ENCODE measurements around the gene PCSK2.
"Not testable (repeated sequence)": the region's sequence is repeated elsewhere in the genome, so short reads cannot be mapped to it uniquely, and the experiment has no call there.

Gene PCSK2, protein sequence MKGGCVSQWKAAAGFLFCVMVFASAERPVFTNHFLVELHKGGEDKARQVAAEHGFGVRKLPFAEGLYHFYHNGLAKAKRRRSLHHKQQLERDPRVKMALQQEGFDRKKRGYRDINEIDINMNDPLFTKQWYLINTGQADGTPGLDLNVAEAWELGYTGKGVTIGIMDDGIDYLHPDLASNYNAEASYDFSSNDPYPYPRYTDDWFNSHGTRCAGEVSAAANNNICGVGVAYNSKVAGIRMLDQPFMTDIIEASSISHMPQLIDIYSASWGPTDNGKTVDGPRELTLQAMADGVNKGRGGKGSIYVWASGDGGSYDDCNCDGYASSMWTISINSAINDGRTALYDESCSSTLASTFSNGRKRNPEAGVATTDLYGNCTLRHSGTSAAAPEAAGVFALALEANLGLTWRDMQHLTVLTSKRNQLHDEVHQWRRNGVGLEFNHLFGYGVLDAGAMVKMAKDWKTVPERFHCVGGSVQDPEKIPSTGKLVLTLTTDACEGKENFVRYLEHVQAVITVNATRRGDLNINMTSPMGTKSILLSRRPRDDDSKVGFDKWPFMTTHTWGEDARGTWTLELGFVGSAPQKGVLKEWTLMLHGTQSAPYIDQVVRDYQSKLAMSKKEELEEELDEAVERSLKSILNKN

DNA sequence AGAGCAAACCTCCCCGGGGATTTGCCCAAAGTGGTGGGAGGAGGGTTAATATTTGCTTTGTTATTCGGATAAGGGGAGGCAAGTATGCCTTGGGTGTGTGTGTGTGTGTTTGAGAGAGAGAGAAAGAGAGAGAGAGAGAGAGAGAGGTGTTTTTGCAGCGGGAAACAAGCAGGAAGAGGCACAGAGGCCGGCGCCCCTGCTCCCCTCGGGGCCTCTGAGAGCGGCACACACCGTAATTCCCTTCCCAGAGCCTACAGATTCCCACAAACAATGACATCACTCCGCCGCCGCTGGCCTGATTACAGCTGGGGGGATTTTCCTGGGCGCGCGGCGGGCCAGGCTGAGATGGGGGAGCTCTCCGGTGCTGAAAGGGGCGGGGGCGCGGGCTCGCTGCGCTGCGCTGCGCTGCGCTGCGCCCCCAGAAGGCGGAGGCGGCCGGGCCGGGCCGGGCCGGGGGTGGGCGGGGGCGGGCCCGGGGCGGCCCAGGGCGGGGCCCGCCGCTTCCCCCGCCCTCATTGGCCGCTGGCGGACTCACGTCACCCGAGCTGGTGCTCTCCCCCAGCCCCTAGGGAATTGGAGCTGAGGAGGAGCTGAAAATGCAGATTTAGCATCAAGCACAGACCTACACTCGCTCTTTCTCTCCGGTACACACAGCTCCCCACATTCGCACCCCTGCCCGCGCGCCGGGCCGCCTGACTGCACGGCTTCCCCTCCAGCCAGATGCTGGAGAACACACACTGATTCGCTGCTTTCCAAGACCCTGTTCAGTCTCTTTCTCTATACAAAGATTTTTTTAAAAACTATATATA lies at the start of gene PCSK2:
PCSK2 (plus strand) TSS at position 631 of the 809 bp plus-strand sequence. CDS start 266 bp downstream, outside the sequence.
- no peak within 1 kb of the TSS for H3K27ac ChIP-seq
- no peak for DNase-seq (ENCODE audit: low read depth, low spot score)

DNA sequence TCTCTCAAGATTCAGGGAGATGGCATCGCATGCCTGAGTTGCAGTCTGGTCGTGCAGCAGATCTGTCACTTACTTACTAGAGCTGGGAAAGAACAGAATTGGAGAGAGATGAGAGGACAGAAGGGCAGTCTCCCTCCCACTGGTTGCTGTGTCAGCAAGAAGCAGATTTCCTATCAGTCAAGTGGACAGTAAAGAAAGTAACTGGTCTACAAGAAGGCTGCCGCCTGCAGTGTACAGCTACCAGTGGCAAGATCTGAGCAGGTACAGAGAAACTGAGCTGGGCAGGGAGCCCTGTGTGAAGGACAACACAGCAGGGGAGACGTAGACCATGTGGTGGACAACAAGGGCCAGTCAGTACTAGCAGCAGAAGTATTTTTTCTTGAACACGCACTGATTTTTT lies 49.5 kb upstream of the PCSK2 start:
- H3K27ac ChIP-seq: no peak overlapping the region
- no peak for DNase-seq (ENCODE audit: low read depth, low spot score)

DNA sequence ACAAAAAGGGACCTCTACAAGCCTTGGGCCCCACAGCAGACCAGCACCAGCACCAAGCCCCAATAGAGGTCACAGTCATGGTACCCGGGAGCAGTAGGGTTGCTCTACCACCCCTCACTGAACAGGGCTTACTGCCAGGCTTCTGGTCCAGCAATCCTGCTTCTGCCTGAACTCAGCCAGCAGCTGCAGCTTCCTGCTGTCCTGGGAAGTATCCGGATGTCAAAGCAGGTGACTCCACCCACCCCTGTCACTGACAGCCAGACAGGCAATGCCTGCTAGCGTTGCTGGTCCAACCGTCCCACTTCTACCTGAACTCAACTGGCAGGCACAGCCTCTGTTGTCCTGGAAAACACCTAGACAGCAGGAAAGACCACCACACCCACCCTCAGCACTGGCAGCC lies 47.0 kb upstream of the PCSK2 start:
- DNase-seq (ENCODE audit: low read depth, low spot score): no peak
- H3K27ac ChIP-seq: no peak overlapping the region

GRCh38 chr20:17189976-17190695 lies 36.7 kb upstream of the PCSK2 start:
- H3K27ac ChIP-seq: no peak overlapping the region
- DNase-seq (ENCODE audit: low read depth, low spot score): no peak

DNA sequence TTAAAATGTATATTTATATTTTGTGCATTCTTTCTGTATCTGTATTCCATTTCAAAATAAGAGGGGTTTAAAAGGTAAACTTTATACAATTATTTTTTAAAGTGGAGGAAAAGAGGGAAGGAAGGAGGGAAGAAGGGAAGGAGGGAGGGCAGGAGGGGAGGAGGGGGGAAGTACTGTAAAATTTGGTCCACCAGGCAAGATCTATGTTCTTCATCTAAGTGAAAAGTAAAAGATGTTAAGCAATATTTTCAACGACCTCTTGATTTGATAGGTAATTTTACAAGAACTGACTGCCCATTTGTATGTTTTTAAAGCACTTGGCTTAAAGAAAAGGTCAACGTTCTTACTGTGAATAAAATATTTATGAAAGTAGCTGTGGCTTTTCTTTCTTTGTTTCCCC lies 29.8 kb upstream of the PCSK2 start:
- no peak for DNase-seq (ENCODE audit: low read depth, low spot score)
- no peak overlapping the region for H3K27ac ChIP-seq

GRCh38 chr20:17202030-17202429 lies 24.8 kb upstream of the PCSK2 start:
- no peak for DNase-seq (ENCODE audit: low read depth, low spot score)
- no peak overlapping the region for H3K27ac ChIP-seq

DNA sequence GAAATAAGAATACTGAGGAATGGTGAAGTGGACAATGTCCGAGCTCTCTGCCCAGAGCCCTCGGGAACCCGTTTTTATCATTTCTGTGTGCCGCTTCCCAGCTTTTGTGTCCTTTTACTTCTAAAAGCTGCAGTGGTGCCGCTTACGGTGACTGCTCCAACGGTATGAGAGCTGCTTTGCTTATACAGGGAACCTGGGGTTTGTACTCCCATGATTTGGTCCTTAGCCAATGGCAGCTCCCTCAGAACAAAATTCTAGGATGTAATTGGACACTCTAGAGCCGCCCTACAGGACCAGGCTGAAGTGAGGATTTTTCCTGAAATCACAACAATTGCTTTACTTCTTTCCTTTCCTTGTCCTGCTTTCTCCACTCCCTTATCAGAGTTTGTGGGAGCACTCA lies 24.2 kb upstream of the PCSK2 start:
- DNase-seq (ENCODE audit: low read depth, low spot score): no peak
- H3K27ac ChIP-seq: no peak overlapping the region

- no peak overlapping the region for H3K27ac ChIP-seq
- DNase-seq (ENCODE audit: low read depth, low spot score): no peak
Measured at GRCh38 chr20:17205084-17205813, 21.6 kb upstream of the PCSK2 start.

GRCh38 chr20:17210387-17210786 lies 16.5 kb upstream of the PCSK2 start:
- no peak for DNase-seq (ENCODE audit: low read depth, low spot score)
- no peak overlapping the region for H3K27ac ChIP-seq

- peak; percentile 10 for DNase-seq (ENCODE audit: low read depth, low spot score)
- H3K27ac ChIP-seq: no peak overlapping the region
Measured at GRCh38 chr20:17210983-17211382, 15.9 kb upstream of the PCSK2 start.

DNA sequence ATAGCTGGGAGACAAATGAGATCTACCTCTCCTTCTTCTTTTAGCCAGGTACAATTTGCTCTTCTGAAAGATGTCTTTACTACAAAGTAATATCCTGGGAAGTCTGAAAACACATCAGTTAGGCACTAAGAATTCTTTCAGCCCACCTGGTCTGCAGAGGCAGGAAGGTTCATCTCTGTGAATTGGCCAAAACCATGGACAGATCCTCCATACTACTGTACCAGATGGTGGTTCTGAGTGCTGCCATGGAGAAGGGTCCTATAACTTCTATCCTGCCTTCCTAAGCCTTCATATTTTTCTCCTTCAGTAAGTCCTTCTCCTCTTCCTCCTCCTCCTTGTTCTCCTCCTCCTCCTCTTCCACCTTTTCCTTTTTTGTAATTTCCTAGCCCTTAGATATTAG lies 11.7 kb upstream of the PCSK2 start:
- no peak for DNase-seq (ENCODE audit: low read depth, low spot score)
- H3K27ac ChIP-seq: no peak overlapping the region

DNA sequence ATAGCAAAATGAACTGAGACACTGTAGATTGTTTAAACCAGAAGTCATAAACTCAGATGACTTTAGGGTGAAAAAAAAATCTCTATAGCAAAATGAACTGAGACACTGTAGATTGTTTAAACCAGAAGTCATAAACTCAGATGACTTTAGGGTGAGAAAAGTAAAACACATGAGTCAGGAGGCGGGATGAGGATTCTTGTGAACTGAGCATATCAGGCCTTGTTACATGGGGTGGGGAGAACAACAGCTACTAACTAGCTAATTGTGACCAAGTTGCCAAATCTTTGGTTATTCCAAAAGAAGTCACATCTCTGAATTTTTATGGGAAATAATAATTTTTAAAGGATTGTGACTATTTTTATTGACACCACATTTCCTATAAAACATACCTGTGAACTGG lies 7.0 kb upstream of the PCSK2 start:
- not testable (repeated sequence) for H3K27ac ChIP-seq; DNase-seq (ENCODE audit: low read depth, low spot score)

GRCh38 chr20:17223553-17223952 lies 3.3 kb upstream of the PCSK2 start:
- DNase-seq (ENCODE audit: low read depth, low spot score): no peak
- H3K27ac ChIP-seq: no peak overlapping the region

DNA sequence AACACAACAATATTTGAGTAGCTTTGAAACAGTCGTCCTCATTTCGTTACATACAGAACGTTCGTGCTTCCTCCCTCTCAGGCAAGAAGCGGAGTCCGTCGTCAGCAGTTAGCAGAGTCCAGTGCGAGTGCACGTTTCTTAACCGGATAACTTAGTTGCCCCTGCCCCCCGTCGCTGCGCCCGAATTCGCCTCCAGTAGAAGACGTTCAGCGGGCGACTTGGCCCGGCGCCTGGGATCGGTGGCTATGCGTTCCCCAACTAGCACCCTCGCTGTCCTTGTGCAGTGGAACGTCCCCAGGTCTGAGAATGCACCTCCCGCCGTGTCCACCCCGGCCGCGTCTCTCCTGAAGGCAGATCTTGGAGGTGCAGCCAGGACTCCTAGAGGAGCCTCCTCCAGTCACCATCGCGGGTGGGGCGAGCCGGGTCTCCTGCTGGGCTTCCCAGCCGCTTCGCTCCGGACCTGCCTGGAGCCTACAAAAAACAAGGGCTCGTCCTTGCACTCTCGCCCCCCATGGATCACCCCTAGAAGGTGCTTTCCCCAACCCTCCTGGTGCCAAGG lies 910 bp upstream of the PCSK2 start:
- no peak for DNase-seq (ENCODE audit: low read depth, low spot score)
- H3K27ac ChIP-seq: no peak overlapping the region

DNA sequence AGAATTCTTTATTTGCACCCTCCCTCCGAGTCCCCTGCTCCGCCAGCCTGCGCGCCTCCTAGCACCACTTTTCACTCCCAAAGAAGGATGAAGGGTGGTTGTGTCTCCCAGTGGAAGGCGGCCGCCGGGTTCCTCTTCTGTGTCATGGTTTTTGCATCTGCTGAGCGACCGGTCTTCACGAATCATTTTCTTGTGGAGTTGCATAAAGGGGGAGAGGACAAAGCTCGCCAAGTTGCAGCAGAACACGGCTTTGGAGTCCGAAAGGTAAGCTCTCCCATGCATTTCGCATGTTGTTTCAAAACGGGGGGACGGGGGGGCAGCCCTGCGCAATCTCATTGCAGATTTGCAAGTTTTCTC lies 357 bp downstream of the PCSK2 start:
- no peak for DNase-seq (ENCODE audit: low read depth, low spot score)
- H3K27ac ChIP-seq: no peak overlapping the region

DNA sequence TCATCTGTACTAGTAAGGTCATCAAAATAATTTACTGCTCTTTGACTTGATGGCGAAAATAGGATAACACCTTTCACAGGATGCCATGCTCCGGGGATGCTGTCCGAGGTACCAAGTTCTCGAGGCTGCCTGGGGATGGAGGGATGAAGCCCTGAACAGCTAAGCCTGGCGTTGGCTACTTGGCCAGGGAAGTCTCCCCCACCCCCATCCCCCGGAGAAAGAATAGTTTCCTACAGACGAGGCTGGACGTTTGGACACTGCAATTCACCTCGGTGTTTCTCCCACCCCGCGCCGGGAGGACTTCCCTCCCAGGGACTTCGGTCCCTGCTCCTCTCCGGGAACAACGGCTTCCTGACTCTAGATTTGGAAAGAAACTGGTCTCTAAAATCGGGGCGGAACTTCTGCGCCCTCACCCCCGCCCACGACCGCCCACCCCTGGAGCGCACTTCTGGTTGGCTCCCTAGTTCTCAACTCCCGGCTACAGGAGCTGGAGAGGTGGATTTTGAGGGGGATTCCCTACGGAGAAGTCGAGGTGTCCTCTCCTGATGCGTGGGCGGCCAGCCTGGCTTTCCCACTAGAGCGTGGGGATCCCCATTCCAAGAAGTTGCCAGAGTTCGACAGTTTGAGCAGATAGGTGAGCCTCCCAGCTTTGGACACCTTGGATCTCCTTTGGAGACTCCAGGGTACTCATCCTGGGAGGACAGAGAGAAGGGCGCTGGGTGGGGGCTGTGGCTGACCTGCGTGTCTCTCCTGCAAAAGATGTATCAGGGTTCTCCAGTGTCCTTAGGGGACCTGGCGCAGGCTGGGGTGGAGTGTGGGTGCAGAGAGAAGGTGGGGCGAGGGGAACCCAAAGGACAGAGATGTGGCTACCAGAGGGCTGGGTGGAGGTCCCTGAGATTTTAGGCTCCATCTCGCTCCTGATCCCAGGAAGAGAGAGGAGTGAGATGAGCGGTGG lies 1.1 kb downstream of the PCSK2 start:
- no peak for DNase-seq (ENCODE audit: low read depth, low spot score)
- H3K27ac ChIP-seq: no peak overlapping the region

DNA sequence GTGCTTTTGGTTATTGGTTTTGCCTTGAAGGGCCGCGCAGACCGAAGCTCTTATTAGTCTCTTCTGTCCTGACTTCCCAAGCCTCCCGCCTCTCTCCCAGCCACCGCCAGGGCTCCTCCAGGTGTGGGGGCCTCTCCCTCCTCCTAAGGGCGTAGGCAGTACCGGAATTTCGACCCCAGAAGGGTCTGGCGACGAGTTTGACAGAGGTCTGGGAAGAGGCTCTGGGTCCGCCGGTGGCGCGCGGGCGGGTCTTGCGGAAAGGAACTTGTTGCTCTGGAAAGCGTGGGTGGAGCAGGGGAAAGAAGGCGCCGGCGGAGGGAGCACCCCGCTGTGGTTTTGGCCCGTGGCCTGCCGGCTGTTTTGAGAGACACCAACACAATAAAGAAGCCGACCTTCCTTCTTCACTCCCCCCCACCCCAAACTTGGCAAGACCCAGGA lies 1.8 kb downstream of the PCSK2 start:
- no peak for DNase-seq (ENCODE audit: low read depth, low spot score)
- no peak overlapping the region for H3K27ac ChIP-seq

- DNase-seq (ENCODE audit: low read depth, low spot score): no peak
- H3K27ac ChIP-seq: no peak overlapping the region
Measured at GRCh38 chr20:17229256-17229655, 2.4 kb downstream of the PCSK2 start.

Measured in epithelial cell of prostate (primary cell).